H9 (cell line): ENCODE measurements around the gene GPC4. TPM values are rescaled to one million over a fixed set of nuclear protein-coding genes. Genes with fewer than 3 reads are reported as not detected.

Source experiments
- DNase-seq: peaks from one replicate; pipeline ENCODE4 v3.0.0-alpha.2; 2017
- H2AFZ ChIP-seq: one replicate; pipeline ENCODE4 v1.6.1; 2013; ENCODE audit warnings: mild to moderate bottlenecking, low read length, control low read depth, moderate library complexity
- H2AK5ac ChIP-seq: 2 replicates; pipeline ENCODE4 v1.6.1; 2013; ENCODE audit warnings: low read length, control low read depth, mixed read lengths; ENCODE audit not compliant: insufficient read length
- H2BK120ac ChIP-seq: one replicate; pipeline ENCODE4 v1.6.1; 2013; ENCODE audit warnings: low read depth, mild to moderate bottlenecking, low read length, control low read depth, inconsistent platforms; ENCODE audit not compliant: poor library complexity, severe bottlenecking
- H2BK12ac ChIP-seq: 2 replicates; pipeline ENCODE4 v1.6.1; 2013; ENCODE audit warnings: low read length, control low read depth, mixed read lengths, low read depth; ENCODE audit not compliant: insufficient read length
- H2BK15ac ChIP-seq: 2 replicates; pipeline ENCODE4 v1.6.1; 2013; ENCODE audit warnings: low read depth, low read length, control low read depth
- H2BK20ac ChIP-seq: one replicate; pipeline ENCODE4 v1.6.1; 2013; ENCODE audit warnings: low read depth, mild to moderate bottlenecking, low read length, control low read depth, inconsistent platforms; ENCODE audit not compliant: poor library complexity, severe bottlenecking
- H2BK5ac ChIP-seq: 2 replicates; pipeline ENCODE4 v1.6.1; 2013; ENCODE audit warnings: low read length, control low read depth, mixed read lengths; ENCODE audit not compliant: insufficient read length
- H3K14ac ChIP-seq: 2 replicates; pipeline ENCODE4 v1.6.1; 2013; ENCODE audit warnings: low read length, control low read depth; ENCODE audit not compliant: insufficient read depth
- H3K18ac ChIP-seq: 2 replicates; pipeline ENCODE4 v1.6.1; 2013; ENCODE audit warnings: low read depth, mild to moderate bottlenecking, mixed read lengths, low read length, control low read depth; ENCODE audit not compliant: insufficient read length
- H3K23ac ChIP-seq: 2 replicates; pipeline ENCODE4 v1.6.1; 2013; ENCODE audit warnings: low read length, control low read depth, mixed read lengths, low read depth; ENCODE audit not compliant: insufficient read length
- H3K23me2 ChIP-seq: 2 replicates; pipeline ENCODE4 v1.6.1; 2013; ENCODE audit warnings: low read depth, mild to moderate bottlenecking, mixed read lengths, low read length, control low read depth; ENCODE audit not compliant: insufficient read length, poor library complexity, severe bottlenecking
- H3K27ac ChIP-seq: 2 replicates; pipeline ENCODE4 v1.5.1; 2013; ENCODE audit warnings: low read length, control low read depth, mixed read lengths, low read depth; ENCODE audit not compliant: insufficient read length
- H3K27me3 ChIP-seq: 2 replicates; pipeline ENCODE4 v1.6.1; 2013; ENCODE audit warnings: low read length, control low read depth, inconsistent platforms; ENCODE audit not compliant: insufficient read depth
- H3K4ac ChIP-seq: 2 replicates; pipeline ENCODE4 v1.6.1; 2013; ENCODE audit warnings: low read depth, mild to moderate bottlenecking, control low read depth, inconsistent platforms, low read length, moderate library complexity
- H3K4me1 ChIP-seq: 2 replicates; pipeline ENCODE4 v1.6.1; 2013; ENCODE audit warnings: low read length, control low read depth, inconsistent platforms; ENCODE audit not compliant: insufficient read depth
- H3K4me2 ChIP-seq: 2 replicates; pipeline ENCODE4 v1.6.1; 2013; ENCODE audit warnings: low read length, control low read depth, mixed read lengths; ENCODE audit not compliant: insufficient read length, insufficient read depth
- H3K56ac ChIP-seq: 2 replicates; pipeline ENCODE4 v1.6.1; 2013; ENCODE audit warnings: low read depth, mild to moderate bottlenecking, mixed read lengths, low read length, control low read depth; ENCODE audit not compliant: insufficient read length
- H3K79me1 ChIP-seq: 2 replicates; pipeline ENCODE4 v1.6.1; 2013; ENCODE audit warnings: low read depth, mild to moderate bottlenecking, moderate library complexity, low read length, control low read depth, inconsistent platforms; ENCODE audit not compliant: insufficient read depth, poor library complexity, severe bottlenecking
- H3K79me2 ChIP-seq: 2 replicates; pipeline ENCODE4 v1.6.1; 2013; ENCODE audit warnings: low read length, control low read depth, inconsistent platforms; ENCODE audit not compliant: insufficient read depth
- H3K9ac ChIP-seq: 2 replicates; pipeline ENCODE4 v1.6.1; 2013; ENCODE audit warnings: low read length, control low read depth, mixed read lengths; ENCODE audit not compliant: insufficient read length; ENCODE audit errors: extremely low read depth
- H3K9me3 ChIP-seq: one replicate; pipeline ENCODE4 v1.6.1; 2013; ENCODE audit warnings: low read depth, low read length, inconsistent platforms; ENCODE audit not compliant: control insufficient read depth
- H3T11ph ChIP-seq: one replicate; pipeline ENCODE4 v1.6.1; 2013; ENCODE audit warnings: mild to moderate bottlenecking, low read length, control low read depth, inconsistent platforms
- H4K20me1 ChIP-seq: one replicate; pipeline ENCODE4 v1.6.1; 2013; ENCODE audit not compliant: control insufficient read depth, insufficient read length, insufficient read depth
- H4K5ac ChIP-seq: 2 replicates; pipeline ENCODE4 v1.6.1; 2013; ENCODE audit warnings: low read depth, mild to moderate bottlenecking, mixed read lengths, low read length, control low read depth; ENCODE audit not compliant: insufficient read length
- H4K8ac ChIP-seq: replicated peaks from 2 replicates; pipeline ENCODE4 v1.6.1; 2013; ENCODE audit warnings: low read length, control low read depth, mixed read lengths, low read depth; ENCODE audit not compliant: insufficient read length
- H4K91ac ChIP-seq: 2 replicates; pipeline ENCODE4 v1.6.1; 2013; ENCODE audit warnings: low read depth, mild to moderate bottlenecking, moderate library complexity, mixed read lengths, low read length, control low read depth; ENCODE audit not compliant: insufficient read length
- H3K27ac Mint-ChIP-seq, 3 experiments: 2 replicates in 2 of 3; 3 replicates in 1 of 3; pipeline ENCODE4 v1.8.0; 2020 to 2021; ENCODE audit warnings: mixed read lengths in 3 of 3, mild to moderate bottlenecking in 1 of 3, moderate library complexity in 1 of 3
- H3K27me3 Mint-ChIP-seq: 2 replicates; pipeline ENCODE4 v1.8.0; 2021; ENCODE audit warnings: low read depth, mild to moderate bottlenecking, moderate library complexity, mixed read lengths
- H3K36me3 Mint-ChIP-seq, 3 experiments: 2 replicates in 2 of 3; 3 replicates in 1 of 3; pipeline ENCODE4 v1.8.0; 2020 to 2021; ENCODE audit warnings: low read depth in 3 of 3, mixed read lengths in 3 of 3; ENCODE audit not compliant: insufficient read depth in 1 of 3
- H3K4me1 Mint-ChIP-seq, 2 experiments: 2 replicates each; pipeline ENCODE4 v1.8.0; 2020; ENCODE audit warnings: mixed read lengths in 2 of 2
- H3K4me3 Mint-ChIP-seq, 2 experiments: 2 replicates in 1 of 2; 3 replicates in 1 of 2; pipeline ENCODE4 v1.8.0; 2020 to 2021; ENCODE audit warnings: mild to moderate bottlenecking in 2 of 2, mixed read lengths in 2 of 2, moderate library complexity in 1 of 2
- H3K9me3 Mint-ChIP-seq, 2 experiments: 2 replicates in 1 of 2; 3 replicates in 1 of 2; pipeline ENCODE4 v1.8.0; 2020; ENCODE audit warnings: mild to moderate bottlenecking in 2 of 2, mixed read lengths in 2 of 2, moderate library complexity in 1 of 2
- WGBS: extraction: QIAGEN DNeasy Blood & Tissue Kit; methylation state at CpG from one replicate; pipeline ENCODE4 v1.1.7; 2013; ENCODE audit warnings: missing lambda C conversion rate, low lambda C conversion rate, mixed read lengths; ENCODE audit not compliant: insufficient read length; ENCODE audit errors: extremely low coverage; 5-methylcytosine and 5-hydroxymethylcytosine counted together
- total RNA-seq: library from RNA; stranded (reverse); gene quantifications from 2 replicates; pipeline ENCODE4 v1.2.1, GENCODE V29; 2021
- TF ChIP-seq, protein P1 (sequence below): fragments of 200-600 bp; sonication (generic); conservative IDR thresholded peaks from 3 replicates; pipeline ENCODE4 v1.8.0; 2021; ENCODE audit warnings: antibody characterized with exemption, mild to moderate bottlenecking

GPC4 gene
- total RNA-seq, 1 experiment from 2014 or later = 416 TPM

DNA sequence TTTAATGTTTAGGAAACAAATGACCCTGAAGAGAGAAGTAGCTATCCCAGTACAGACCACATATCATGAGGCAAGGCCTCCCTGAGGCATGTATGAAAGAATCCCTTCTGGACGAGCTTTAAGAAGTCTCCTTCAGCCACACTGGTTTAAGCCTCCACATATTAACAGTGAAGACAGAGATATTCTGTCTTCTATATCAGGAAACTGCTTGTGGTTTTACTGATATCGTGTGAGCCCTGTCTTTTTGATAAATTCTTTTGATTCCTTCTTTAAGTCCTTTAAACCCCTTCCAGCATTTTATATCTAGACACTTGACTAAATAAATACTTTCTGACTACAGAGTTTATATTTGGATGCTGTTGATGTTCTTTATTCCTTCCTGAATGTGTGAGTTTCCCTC, 45.9 kb upstream of the GPC4 start:
- TF ChIP-seq, protein P1, sequence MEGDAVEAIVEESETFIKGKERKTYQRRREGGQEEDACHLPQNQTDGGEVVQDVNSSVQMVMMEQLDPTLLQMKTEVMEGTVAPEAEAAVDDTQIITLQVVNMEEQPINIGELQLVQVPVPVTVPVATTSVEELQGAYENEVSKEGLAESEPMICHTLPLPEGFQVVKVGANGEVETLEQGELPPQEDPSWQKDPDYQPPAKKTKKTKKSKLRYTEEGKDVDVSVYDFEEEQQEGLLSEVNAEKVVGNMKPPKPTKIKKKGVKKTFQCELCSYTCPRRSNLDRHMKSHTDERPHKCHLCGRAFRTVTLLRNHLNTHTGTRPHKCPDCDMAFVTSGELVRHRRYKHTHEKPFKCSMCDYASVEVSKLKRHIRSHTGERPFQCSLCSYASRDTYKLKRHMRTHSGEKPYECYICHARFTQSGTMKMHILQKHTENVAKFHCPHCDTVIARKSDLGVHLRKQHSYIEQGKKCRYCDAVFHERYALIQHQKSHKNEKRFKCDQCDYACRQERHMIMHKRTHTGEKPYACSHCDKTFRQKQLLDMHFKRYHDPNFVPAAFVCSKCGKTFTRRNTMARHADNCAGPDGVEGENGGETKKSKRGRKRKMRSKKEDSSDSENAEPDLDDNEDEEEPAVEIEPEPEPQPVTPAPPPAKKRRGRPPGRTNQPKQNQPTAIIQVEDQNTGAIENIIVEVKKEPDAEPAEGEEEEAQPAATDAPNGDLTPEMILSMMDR = no peak

More for the DNA sequence above, 45.9 kb upstream of the GPC4 start:
- H2BK120ac ChIP-seq = no peak overlapping the region
- no peak overlapping the region for H2BK20ac ChIP-seq
- H3K79me2 ChIP-seq = no peaks in the 10 kb centered on the region
- no peaks in the 10 kb centered on the region for H3K27me3 ChIP-seq
- H3K36me3 Mint-ChIP-seq = peaks cover 6 to 22% (median 10%) of the 10 kb centered on the region in 3 experiments; a peak in 5 of 7 replicates
- no peak overlapping the region for H3K56ac ChIP-seq
- H3K23ac ChIP-seq = no peak overlapping the region
- H3K4me1 ChIP-seq = no peaks in the 10 kb centered on the region
- no peak overlapping the region for H4K8ac ChIP-seq
- no peaks in the 10 kb centered on the region for H3K9me3 ChIP-seq
- no peak overlapping the region for H2BK15ac ChIP-seq
- H3K4ac ChIP-seq = no peak overlapping the region
- no CpG with 5 or more reads among the region's 2 CpGs for WGBS
- H3K4me3 Mint-ChIP-seq = no peak overlapping the region
- H3K18ac ChIP-seq = no peak overlapping the region
- no peak overlapping the region for H4K5ac ChIP-seq
- H2AFZ ChIP-seq = no peak overlapping the region
- H3K9me3 Mint-ChIP-seq = peaks cover 0 to 8% of the 10 kb centered on the region in 2 experiments; a peak in 3 of 5 replicates
- no peak overlapping the region for H2AK5ac ChIP-seq
- no peaks in the 10 kb centered on the region for H3K79me1 ChIP-seq
- no peak overlapping the region for H2BK12ac ChIP-seq
- H3K14ac ChIP-seq = no peak overlapping the region
- no peak overlapping the region for H3K9ac ChIP-seq
- H4K20me1 ChIP-seq = no peaks in the 10 kb centered on the region
- no peak overlapping the region for H4K91ac ChIP-seq
- no peak overlapping the region for H3T11ph ChIP-seq
- DNase-seq = no peak
- no peaks in the 10 kb centered on the region for H3K23me2 ChIP-seq
- no peak overlapping the region for H2BK5ac ChIP-seq
- H3K4me2 ChIP-seq = no peak overlapping the region
- peaks cover 10 to 17% of the 10 kb centered on the region in 2 experiments for H3K4me1 Mint-ChIP-seq
- H3K27ac Mint-ChIP-seq = peak overlapping the region in 1 of 3 experiments; percentile 44; a peak in 1 of 7 replicates
- no peak overlapping the region for H3K27ac ChIP-seq
- no peaks in the 10 kb centered on the region for H3K27me3 Mint-ChIP-seq
